Stimulated activated CD8-positive, alpha-beta memory T cell treated with anti-CD3 and anti-CD28 coated beads, Interleukin-4, amount 100 ng/mL, for 4 hours (primary cell): ENCODE data around the gene SYNDIG1.

Experiments used
- DNase-seq, 2 donors: peaks; one replicate each; pipeline ENCODE4 v3.0.0-alpha.2; 2020; ENCODE audit warnings: low read depth in 2 of 2, low spot score in 1 of 2

Gene SYNDIG1

GRCh38 chr20:24653306-24653705, 183.9 kb downstream of the SYNDIG1 start:
- no peak for DNase-seq

DNA sequence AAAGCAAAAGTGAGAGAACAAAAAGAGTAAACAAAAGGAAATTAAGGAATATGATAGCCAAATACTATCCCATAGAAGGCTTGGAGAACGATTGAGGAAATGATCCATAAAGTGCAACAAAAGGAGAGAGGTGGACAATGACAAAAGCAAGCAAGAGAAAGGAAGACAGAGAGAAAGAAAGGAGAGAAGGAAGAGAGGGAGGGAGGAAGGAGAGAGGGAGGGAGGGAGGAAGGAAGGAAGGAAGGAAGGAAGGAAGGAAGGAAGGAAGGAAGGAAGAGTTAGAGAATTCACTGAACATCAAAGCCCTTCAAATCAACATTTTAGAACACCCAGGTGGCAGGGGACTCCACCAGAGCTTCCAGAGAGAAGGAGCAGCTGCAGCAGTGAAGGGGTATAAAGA, 185.0 kb downstream of the SYNDIG1 start:
- DNase-seq, result no peak

GRCh38 chr20:24656391-24656790, 187.0 kb downstream of the SYNDIG1 start:
- no peak for DNase-seq

GRCh38 chr20:24657196-24657595, 187.8 kb downstream of the SYNDIG1 start:
- DNase-seq, result no peak

GRCh38 chr20:24657878-24658620, 188.6 kb downstream of the SYNDIG1 start:
- no peak for DNase-seq

DNA sequence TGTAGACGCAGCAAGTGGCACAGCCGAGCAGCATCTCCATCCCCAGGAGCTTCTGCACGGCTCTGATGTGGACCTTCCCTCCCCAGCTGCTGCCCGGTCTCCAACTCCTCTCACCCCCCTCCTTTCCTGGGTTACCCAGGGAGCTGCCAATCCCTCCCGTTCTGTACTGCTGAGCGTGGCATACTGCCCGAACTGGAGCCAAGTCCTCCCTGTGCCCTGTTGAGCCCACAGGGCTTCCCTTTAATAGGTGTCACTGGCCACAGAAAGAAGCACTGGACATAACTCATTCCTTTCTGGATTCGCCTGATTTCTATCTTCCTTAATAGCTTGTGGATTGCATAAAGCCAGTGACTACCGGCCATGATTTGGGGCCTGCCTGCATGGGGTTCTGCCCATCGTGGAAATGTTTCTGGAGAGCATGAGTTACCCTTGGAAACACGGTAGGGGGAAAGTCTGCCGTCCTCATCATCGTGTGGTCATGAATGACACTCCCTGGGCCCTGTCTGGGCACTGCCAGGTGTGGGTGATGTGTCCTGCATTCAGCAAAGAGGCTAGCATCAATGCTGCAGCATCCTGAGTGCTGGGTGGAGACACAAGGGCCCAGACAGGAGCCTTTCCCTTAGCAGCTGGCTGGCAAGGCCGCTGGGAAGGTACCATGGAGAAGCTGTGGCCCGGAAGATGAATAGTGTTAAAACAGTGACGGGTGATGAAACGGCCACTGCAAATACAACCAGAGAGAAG, 189.7 kb downstream of the SYNDIG1 start:
- no peak for DNase-seq

GRCh38 chr20:24659835-24660234, 190.4 kb downstream of the SYNDIG1 start:
- no peak for DNase-seq

DNA sequence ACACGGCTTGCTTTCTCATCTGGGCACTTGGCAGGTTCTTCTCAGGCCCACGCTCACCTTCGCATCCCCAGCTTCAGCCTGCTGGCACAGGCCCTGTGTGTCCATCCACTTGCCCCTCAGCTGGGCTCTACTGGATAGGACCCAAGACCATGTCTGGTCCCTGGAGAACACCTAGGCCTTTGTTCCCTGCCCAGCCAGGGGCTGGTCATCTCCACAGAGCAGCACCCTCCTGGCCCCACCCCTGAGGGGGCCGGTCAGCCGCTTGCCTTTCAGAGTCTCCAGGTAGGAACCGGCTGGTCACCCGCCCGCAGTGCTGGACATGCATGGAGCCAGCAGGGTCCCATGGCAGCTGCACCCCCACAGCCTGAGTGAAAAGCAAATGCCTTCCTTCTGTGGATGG, 191.2 kb downstream of the SYNDIG1 start:
- DNase-seq, result no peak

GRCh38 chr20:24661255-24661654, 191.8 kb downstream of the SYNDIG1 start:
- DNase-seq, result no peak

DNA sequence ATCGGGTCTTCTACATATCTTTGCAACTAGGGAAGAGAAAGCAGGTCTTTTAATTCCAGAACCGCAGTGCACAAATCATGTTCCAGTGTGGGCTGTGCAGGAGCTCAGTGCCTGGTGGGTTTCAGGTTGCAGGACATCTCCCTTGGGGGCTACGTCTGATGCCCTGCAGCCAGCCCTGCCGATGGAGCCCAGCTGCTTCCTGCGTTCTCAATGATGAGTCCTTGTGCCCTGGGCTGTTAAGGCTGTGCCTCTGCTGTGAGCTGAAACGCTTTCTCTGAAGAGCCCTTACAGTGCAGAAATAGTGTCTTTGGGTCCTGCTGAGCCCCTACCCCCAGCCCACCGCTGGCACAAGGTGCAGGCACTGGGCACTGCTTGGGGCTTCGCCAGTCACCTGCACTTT, 192.9 kb downstream of the SYNDIG1 start:
- no peak for DNase-seq

DNA sequence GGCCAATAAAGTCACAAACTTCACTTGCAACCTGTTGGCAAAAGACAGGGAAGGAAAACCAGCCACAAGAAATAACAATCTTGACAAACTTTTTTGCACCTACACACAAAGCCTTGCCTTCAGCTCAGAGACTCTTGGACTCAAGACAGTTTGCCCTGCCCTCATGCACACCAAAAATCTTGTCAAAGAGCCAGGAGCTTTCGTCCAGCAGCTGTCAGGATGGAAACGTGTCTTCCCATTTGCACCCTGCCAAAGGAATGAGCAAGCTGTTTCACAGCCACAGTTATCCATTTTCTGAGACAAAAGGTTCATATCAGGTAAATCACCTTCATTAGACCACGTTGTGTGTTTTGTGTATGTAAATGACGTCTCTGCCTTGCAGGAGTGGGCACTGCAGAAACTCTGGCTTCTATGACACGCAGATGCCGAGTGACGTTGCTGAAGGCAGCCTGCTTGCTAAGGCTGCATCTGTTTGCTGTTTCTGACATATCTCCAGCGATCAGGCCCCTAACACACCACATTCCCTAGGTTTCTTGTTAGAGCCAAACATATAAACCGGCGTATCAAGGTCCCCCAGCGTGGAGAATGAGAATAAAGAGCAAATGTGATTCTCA, 193.4 kb downstream of the SYNDIG1 start:
- no peak for DNase-seq

DNA sequence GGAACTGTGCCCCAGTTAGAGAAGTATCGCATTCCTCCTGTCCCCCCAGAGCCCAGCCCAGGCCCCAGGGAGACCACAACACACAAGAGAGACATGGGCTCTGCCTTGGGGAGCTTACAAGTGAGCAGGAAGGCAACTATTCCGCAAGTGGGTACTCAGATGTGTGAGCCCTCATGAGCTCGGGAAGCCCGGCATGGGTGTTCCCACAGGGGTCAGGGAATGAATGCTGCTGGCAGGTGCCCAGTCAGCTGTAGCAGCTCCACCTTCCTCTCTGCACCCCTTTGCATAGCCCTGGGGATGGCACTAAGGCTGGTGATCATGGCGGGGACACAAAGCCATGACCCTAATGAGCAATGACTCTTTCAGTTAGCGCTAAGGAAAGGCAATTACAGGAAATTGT, 194.1 kb downstream of the SYNDIG1 start:
- no peak for DNase-seq

GRCh38 chr20:24664266-24664986, 195.0 kb downstream of the SYNDIG1 start:
- no peak for DNase-seq

- DNase-seq, result no peak
Observed at GRCh38 chr20:24665196-24665595, 195.8 kb downstream of the SYNDIG1 start.

DNA sequence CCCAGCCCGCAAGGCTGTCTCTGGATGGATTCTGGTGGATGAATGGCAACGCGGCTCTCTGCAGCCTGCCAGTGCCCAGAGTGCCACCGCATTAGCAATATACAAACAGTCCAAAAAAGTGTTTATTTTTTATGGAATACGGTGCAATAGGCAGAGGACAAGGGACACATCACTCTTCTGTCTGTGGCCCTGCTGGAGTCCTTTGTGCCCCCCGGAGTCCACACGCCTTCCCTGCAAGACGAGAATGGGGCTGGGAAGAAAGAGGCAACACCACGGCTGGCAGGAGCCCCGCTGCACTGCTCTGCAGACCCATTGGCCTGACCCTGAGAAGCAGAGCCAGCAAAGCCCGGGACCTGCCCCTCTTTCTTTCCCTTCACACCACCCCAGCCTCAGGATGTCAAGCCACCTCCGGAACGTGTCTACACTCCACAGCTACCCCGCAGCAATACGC, 196.3 kb downstream of the SYNDIG1 start:
- DNase-seq, result no peak

GRCh38 chr20:24667689-24668383, 198.4 kb downstream of the SYNDIG1 start:
- no peak for DNase-seq

GRCh38 chr20:24668384-24668702, 198.9 kb downstream of the SYNDIG1 start:
- no peak for DNase-seq

DNA sequence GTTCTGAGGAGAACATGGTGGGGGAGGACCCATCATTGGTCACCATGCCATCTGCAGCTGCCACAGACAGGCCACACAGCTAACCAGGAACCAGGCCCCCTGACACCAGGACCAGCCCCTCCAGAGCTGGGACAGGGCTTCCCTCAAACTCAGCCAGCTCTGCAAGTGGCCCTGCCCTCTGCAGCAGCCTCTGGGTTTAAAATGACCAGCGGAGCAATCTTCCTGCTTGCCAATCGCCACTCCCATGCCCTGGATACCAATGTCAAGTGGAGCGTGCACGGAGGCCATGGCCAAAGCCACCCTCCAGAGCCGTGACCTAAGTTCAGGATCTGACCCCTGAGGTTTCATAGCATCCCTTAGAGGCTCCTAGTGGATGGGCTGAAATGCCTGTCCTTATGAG, 199.4 kb downstream of the SYNDIG1 start:
- no peak for DNase-seq

GRCh38 chr20:24669701-24670100, 200.3 kb downstream of the SYNDIG1 start:
- no peak for DNase-seq

DNA sequence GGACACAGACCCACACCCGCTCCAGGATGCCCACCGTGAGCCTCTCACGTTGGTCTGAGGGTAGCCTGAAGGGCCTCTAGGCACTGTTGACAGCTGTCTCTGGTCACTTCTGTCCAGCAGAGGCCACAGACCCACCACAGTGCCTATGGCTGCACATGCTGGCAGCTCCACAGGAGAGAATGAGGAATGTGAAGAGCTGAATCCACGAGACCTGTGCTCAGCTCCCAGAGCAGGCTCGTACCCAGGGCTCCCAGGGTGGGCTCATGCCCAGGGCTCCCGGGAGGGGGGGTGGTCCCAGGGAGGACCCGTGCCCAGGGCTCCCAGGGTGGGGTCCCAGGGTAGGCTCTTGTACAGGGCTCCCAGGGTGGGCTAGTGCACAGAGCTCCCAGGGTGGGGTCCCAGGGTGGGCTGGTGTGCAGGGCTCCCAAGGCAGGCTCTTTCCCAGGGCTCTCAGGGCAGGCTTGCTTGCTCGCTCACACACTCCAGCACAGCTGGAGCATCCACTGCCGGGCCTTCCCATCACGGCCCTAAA, 201.0 kb downstream of the SYNDIG1 start:
- DNase-seq, result no peak

DNA sequence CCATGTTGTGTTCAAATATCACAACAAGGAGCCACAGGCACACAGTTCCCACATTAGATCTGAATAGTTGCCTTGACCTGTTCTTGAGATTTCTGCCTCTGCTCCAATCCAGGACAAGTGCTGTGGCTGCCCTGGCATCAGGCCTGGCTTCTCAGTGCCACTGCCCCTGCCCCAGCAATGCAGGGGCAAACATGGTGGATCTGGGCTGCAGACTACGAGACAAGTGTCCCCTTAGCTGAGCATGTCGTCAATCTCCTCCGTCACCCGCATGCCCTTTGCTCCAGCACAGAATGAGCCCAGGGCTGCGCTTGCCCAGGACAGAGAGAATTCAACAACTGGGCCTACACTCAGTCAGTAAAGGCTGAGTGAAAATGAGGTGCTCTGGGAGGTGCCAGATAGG, 201.6 kb downstream of the SYNDIG1 start:
- DNase-seq, result no peak
